Measurements from ENCODE around the gene NXPH2.

DNA sequence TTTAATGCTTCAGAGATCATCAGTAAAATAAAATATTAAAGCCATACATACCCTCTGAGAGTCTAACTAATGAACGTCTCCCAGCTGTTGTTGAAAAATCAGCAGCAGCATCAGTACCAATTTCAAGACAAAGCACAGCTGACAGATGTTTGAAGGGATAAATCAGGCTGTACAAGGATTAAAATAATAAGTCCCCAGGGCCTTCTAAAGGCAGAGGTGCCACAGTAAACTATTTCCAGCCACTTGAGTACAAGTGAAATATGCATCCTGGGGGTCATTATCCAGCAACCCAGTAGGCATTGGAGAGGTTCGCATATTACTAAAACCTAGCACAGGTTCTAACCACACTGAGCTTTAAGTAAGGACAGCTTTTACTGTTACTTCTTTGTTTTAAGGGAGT, 76.9 kb downstream of the NXPH2 start:
- TF ChIP-seq POLR2AphosphoS5 (IDR thresholded peaks at IDR 0.05; ENCODE audit: low read depth, low read length) (no peak), POLR2A (IDR thresholded peaks at IDR 0.05; ENCODE audit: low read depth, low read length) (no peak)
